ENCODE data around the gene HS1BP3. TPM values are rescaled to one million over a fixed set of nuclear protein-coding genes. Genes with fewer than 3 reads are reported as not detected.

Gene HS1BP3
- total and polyA plus RNA-seq, 9 of the 15 experiments (the other 6 are each of a cell fraction or from before 2014, with no cell fraction given), result 0.41 to 8.3 (median 5.9) TPM

- Histone ChIP-seq H3K27me3 (ENCODE audit: control insufficient read depth in 2 of 2, insufficient read depth in 2 of 2, low read length in 2 of 2) (no peaks in the 10 kb centered on the region), H4K20me1 (replicated peaks; ENCODE audit: control insufficient read depth, insufficient read depth, low read length) (no peaks in the 10 kb centered on the region), H3K4me3 (no peak overlapping the region), H3K9me1 (ENCODE audit: control insufficient read depth, insufficient read depth, low read length) (no peaks in the 10 kb centered on the region), H3K4me2 (ENCODE audit: insufficient read depth, low read length) (no peak overlapping the region; the same call in 1 of the 2 replicates), H3K9ac (ENCODE audit: insufficient read depth in 1 of 2, low read depth in 2 of 2, low read length in 2 of 2) (peak overlapping the region in 1 of 2 experiments; percentile 54; a peak in 2 of 4 replicates), H3K4me1 (replicated peaks in 1 of 2; ENCODE audit: control insufficient read depth in 2 of 2, insufficient read depth in 2 of 2, low read length in 2 of 2) (peaks cover 33 to 40% of the 10 kb centered on the region in 2 experiments), H3K27ac (ENCODE audit: extremely low read depth, low read depth, low read length) (peak overlapping the region; percentile 58; the same call in 2 of the 3 replicates), H3K36me3 (ENCODE audit: control insufficient read depth, insufficient read depth, low read length) (no peaks in the 10 kb centered on the region), H2AFZ (ENCODE audit: low read depth, low read length) (peak overlapping the region; percentile 86), H3K9me3 (replicated peaks; ENCODE audit: control insufficient read depth, insufficient read depth, low read depth, low read length) (no peaks in the 10 kb centered on the region; the same call in none of the 2 replicates), H3K79me2 (ENCODE audit: control insufficient read depth, insufficient read depth, low read length) (no peaks in the 10 kb centered on the region)
- ChIA-PET CTCF (ENCODE audit: low intra/inter-chr PET ratio) (no interaction called here), POLR2A (interaction anchor here (0.7 to 2.1 kb wide), 6 partner anchors 8 to 155 kb away, joined by 3 to 11 read pairs (median 4); no protein-coding TSS in a partner anchor)
- ATAC-seq (no peak), DNase-seq (ENCODE audit: extremely low read depth in 1 of 4, low spot score in 3 of 4) (no peak), FAIRE-seq (no peak)
- TF ChIP-seq, protein P1, sequence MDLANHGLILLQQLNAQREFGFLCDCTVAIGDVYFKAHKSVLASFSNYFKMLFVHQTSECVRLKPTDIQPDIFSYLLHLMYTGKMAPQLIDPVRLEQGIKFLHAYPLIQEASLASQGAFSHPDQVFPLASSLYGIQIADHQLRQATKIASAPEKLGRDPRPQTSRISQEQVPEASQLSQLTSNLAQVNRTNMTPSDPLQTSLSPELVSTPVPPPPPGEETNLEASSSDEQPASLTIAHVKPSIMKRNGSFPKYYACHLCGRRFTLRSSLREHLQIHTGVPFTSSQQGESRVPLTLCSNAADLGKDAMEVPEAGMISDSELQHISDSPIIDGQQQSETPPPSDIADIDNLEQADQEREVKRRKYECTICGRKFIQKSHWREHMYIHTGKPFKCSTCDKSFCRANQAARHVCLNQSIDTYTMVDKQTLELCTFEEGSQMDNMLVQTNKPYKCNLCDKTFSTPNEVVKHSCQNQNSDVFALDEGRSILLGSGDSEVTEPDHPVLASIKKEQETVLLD (IDR thresholded peaks at IDR 0.05), result no peak
- peak; percentile 34; the same call in 1 of the 2 replicates for TF ChIP-seq RBFOX2 (IDR thresholded peaks at IDR 0.05; ENCODE audit: low read depth, low read length)
- WGBS (ENCODE audit: insufficient coverage, low coverage, missing lambda C conversion rate), result 85% methylated on average over 12 of the region's 12 CpGs
- intact Hi-C loops (cut with micrococcal nuclease) (loop anchor here (2.0 kb wide), 1 partner anchor 23 kb away; no protein-coding TSS in a partner anchor), in situ Hi-C loops (cut with MboI) (no loop called here)
- no TSS peak for BruUV-seq (replicated peaks)
These were observed 73.2 kb downstream of the HS1BP3 start for GRCh38 chr2:20577495-20578235.
